Uterus (tissue), 4 donors: ENCODE data around the gene JARID2. TPM values are rescaled to one million over a fixed set of nuclear protein-coding genes. Genes with fewer than 3 reads are reported as not detected.

Experiments
- DNase-seq, 2 donors: peaks; one replicate each; pipeline ENCODE4 v3.0.0-alpha.2; 2019 to 2020
- H3K27ac ChIP-seq, 2 donors: fragments of 200-600 bp; sonication (generic); 1 replicate in 1 of 2; 2 replicates in 1 of 2; pipeline ENCODE4 v1.5.1; 2016 to 2018
- H3K27me3 ChIP-seq, 2 donors: fragments of 200-600 bp; sonication (generic); one replicate each; pipeline ENCODE4 v1.5.1; 2018 to 2019; ENCODE audit warnings: control low read depth in 1 of 2
- H3K36me3 ChIP-seq, 2 donors: fragments of 200-600 bp; sonication (generic); one replicate each; pipeline ENCODE4 v1.5.1; 2019; ENCODE audit warnings: control low read depth in 1 of 2
- H3K4me1 ChIP-seq, 2 donors: fragments of 200-600 bp; sonication (generic); one replicate each; pipeline ENCODE4 v1.5.1; 2018 to 2019; ENCODE audit warnings: control low read depth in 1 of 2
- H3K4me3 ChIP-seq, 2 donors: fragments of 200-600 bp; sonication (generic); 1 replicate in 1 of 2; 2 replicates in 1 of 2; pipeline ENCODE4 v1.5.1; 2018 to 2019; ENCODE audit warnings: mild to moderate bottlenecking in 1 of 2
- H3K9me3 ChIP-seq, 2 donors: fragments of 200-600 bp; sonication (generic); one replicate each; pipeline ENCODE4 v1.5.1; 2019; ENCODE audit warnings: control low read depth in 1 of 2
- CTCF ChIP-seq, 4 experiments: fragments of 200-600 bp in 2 of 4; fragments of 450-650 bp in 2 of 4; sonication (generic) in 2 of 4; IDR thresholded peaks; one replicate each; pipeline ENCODE4 v1.5.1; 2016 to 2019; ENCODE audit warnings: antibody characterized with exemption in 4 of 4, mild to moderate bottlenecking in 2 of 4, moderate library complexity in 1 of 4
- POLR2A ChIP-seq, 2 donors: fragments of 450-650 bp; IDR thresholded peaks; one replicate each; pipeline ENCODE4 v1.6.1; 2016; ENCODE audit warnings: antibody characterized with exemption in 2 of 2, mild to moderate bottlenecking in 1 of 2, moderate library complexity in 1 of 2
- intact Hi-C: fragments of 100-400 bp; cut with DNase I; formaldehyde crosslinking; loops from one replicate; pipeline ENCODE4 v1.15.1; 2023; ENCODE audit warnings: low total_unique reads
- total RNA-seq, 4 donors: library from RNA; depleted of rRNA in 3 of 4; stranded (reverse); fragments of >200 nt in 3 of 4; gene quantifications; one replicate each; pipeline versions ENCODE4 v1.1.0 to v1.2.4, GENCODE V29; 2014 to 2023
- donor health status: DM: yes; HTN: yes; CAD: no.

JARID2 gene
- total RNA-seq, 4 donors from 2014 or later = 2.6 to 15.8 (median 8.0) TPM

- Histone ChIP-seq H3K9me3 (no peaks in the 10 kb centered on the region), H3K27ac (peak overlapping the region in 1 of 2 donors; percentile 56), H3K4me1 (peaks cover 0 to 6% of the 10 kb centered on the region in 2 donors), H3K4me3 (no peak overlapping the region), H3K36me3 (no peaks in the 10 kb centered on the region), H3K27me3 (no peaks in the 10 kb centered on the region)
- intact Hi-C loops = no loop called here
- TF ChIP-seq POLR2A (IDR thresholded peaks at IDR 0.05) = no peak
- no peak for TF ChIP-seq CTCF (IDR thresholded peaks at IDR 0.05)
- no peak for DNase-seq
Observed at GRCh38 chr6:15269619-15270018, 23.8 kb downstream of the JARID2 start.

GRCh38 chr6:15270402-15270801 lies 24.5 kb downstream of the JARID2 start:
- DNase-seq = no peak
- H3K27me3 ChIP-seq = no peaks in the 10 kb centered on the region
- intact Hi-C loops = no loop called here
- H3K9me3 ChIP-seq = no peaks in the 10 kb centered on the region
- no peak overlapping the region for H3K27ac ChIP-seq
- H3K36me3 ChIP-seq = no peaks in the 10 kb centered on the region
- H3K4me3 ChIP-seq = no peak overlapping the region
- H3K4me1 ChIP-seq = peaks cover 0 to 6% of the 10 kb centered on the region in 2 donors
- TF ChIP-seq POLR2A (IDR thresholded peaks at IDR 0.05) = no peak
- no peak for TF ChIP-seq CTCF (IDR thresholded peaks at IDR 0.05)

- TF ChIP-seq CTCF (IDR thresholded peaks at IDR 0.05) = no peak
- no peak for TF ChIP-seq POLR2A (IDR thresholded peaks at IDR 0.05)
- Histone ChIP-seq H3K9me3 (no peaks in the 10 kb centered on the region), H3K4me1 (peaks cover 0 to 6% of the 10 kb centered on the region in 2 donors), H3K36me3 (no peaks in the 10 kb centered on the region), H3K27me3 (no peaks in the 10 kb centered on the region), H3K27ac (no peak overlapping the region), H3K4me3 (no peak overlapping the region)
- DNase-seq = no peak
- intact Hi-C loops = no loop called here
Observed at GRCh38 chr6:15272562-15272961, 26.7 kb downstream of the JARID2 start.

GRCh38 chr6:15274692-15275387 lies 29.0 kb downstream of the JARID2 start:
- no peaks in the 10 kb centered on the region for H3K4me1 ChIP-seq
- TF ChIP-seq CTCF (IDR thresholded peaks at IDR 0.05) (peak; percentile 6 to 29 (median 18)), POLR2A (IDR thresholded peaks at IDR 0.05) (no peak)
- no peaks in the 10 kb centered on the region for H3K9me3 ChIP-seq
- H3K27ac ChIP-seq = no peak overlapping the region
- intact Hi-C loops = no loop called here
- no peak for DNase-seq
- H3K27me3 ChIP-seq = no peaks in the 10 kb centered on the region
- no peaks in the 10 kb centered on the region for H3K36me3 ChIP-seq
- H3K4me3 ChIP-seq = no peak overlapping the region

GRCh38 chr6:15276036-15276985 lies 30.4 kb downstream of the JARID2 start:
- Histone ChIP-seq H3K27me3 (no peaks in the 10 kb centered on the region), H3K9me3 (no peaks in the 10 kb centered on the region), H3K36me3 (no peaks in the 10 kb centered on the region), H3K4me3 (no peak overlapping the region), H3K4me1 (peaks cover 0 to 10% of the 10 kb centered on the region in 2 donors), H3K27ac (no peak overlapping the region)
- no peak for TF ChIP-seq POLR2A (IDR thresholded peaks at IDR 0.05)
- no peak for TF ChIP-seq CTCF (IDR thresholded peaks at IDR 0.05)
- intact Hi-C loops = no loop called here
- no peak for DNase-seq
